ENCODE measurements around the gene KLHL29. TPM values are rescaled to one million over a fixed set of nuclear protein-coding genes. Genes with fewer than 3 reads are reported as not detected.

Gene KLHL29
- total RNA-seq, 1 experiment from 2014 or later, result 3.8 TPM

GRCh38 chr2:23504591-23504990 lies 119.6 kb downstream of the KLHL29 start:
- no peak overlapping the region for H3K4me2 ChIP-seq (ENCODE audit: low read depth, low read length, poor library complexity, severe bottlenecking)
- no peaks in the 10 kb centered on the region for H3K79me2 ChIP-seq (ENCODE audit: low read length)
- H4K20me1 ChIP-seq (ENCODE audit: insufficient read depth, low read depth, low read length), result peaks cover 4% of the 10 kb centered on the region; the same call in 1 of the 2 replicates
- H3K27ac ChIP-seq (ENCODE audit: low read length), result no peak overlapping the region
- H3K4me3 ChIP-seq (ENCODE audit: low read length), result no peak overlapping the region
- no peaks in the 10 kb centered on the region for H3K4me1 ChIP-seq (ENCODE audit: low read length)
- no peak overlapping the region for H3K9ac ChIP-seq (ENCODE audit: low read length)
- no peaks in the 10 kb centered on the region for H3K36me3 ChIP-seq (ENCODE audit: insufficient read depth, low read length)
- H2AFZ ChIP-seq (ENCODE audit: low read length), result no peak overlapping the region
- H3K9me2 ChIP-seq (replicated peaks; ENCODE audit: insufficient read depth, low read length), result no peaks in the 10 kb centered on the region
- no peaks in the 10 kb centered on the region for H3K27me3 ChIP-seq (ENCODE audit: low read length)
- no peak for DNase-seq
- H3K9me3 ChIP-seq (ENCODE audit: low read length), result no peaks in the 10 kb centered on the region

GRCh38 chr2:23505218-23505983 lies 120.4 kb downstream of the KLHL29 start:
- H3K4me2 ChIP-seq (ENCODE audit: low read depth, low read length, poor library complexity, severe bottlenecking), result no peak overlapping the region

GRCh38 chr2:23505984-23506380 lies 121.0 kb downstream of the KLHL29 start:
- H3K36me3 ChIP-seq (ENCODE audit: insufficient read depth, low read length), result no peaks in the 10 kb centered on the region
- DNase-seq, result no peak
- no peaks in the 10 kb centered on the region for H3K9me2 ChIP-seq (replicated peaks; ENCODE audit: insufficient read depth, low read length)
- H4K20me1 ChIP-seq (ENCODE audit: insufficient read depth, low read depth, low read length), result no peaks in the 10 kb centered on the region; the same call in 1 of the 2 replicates
- H3K79me2 ChIP-seq (ENCODE audit: low read length), result no peaks in the 10 kb centered on the region
- no peaks in the 10 kb centered on the region for H3K9me3 ChIP-seq (ENCODE audit: low read length)
- H3K27me3 ChIP-seq (ENCODE audit: low read length), result no peaks in the 10 kb centered on the region
- H3K9ac ChIP-seq (ENCODE audit: low read length), result no peak overlapping the region
- H3K27ac ChIP-seq (ENCODE audit: low read length), result no peak overlapping the region
- H3K4me2 ChIP-seq (ENCODE audit: low read depth, low read length, poor library complexity, severe bottlenecking), result no peak overlapping the region
- H3K4me3 ChIP-seq (ENCODE audit: low read length), result no peak overlapping the region
- no peak overlapping the region for H2AFZ ChIP-seq (ENCODE audit: low read length)
- H3K4me1 ChIP-seq (ENCODE audit: low read length), result no peaks in the 10 kb centered on the region

More at GRCh38 chr2:23505218-23505983, 120.4 kb downstream of the KLHL29 start:
- Histone ChIP-seq H4K20me1 (ENCODE audit: insufficient read depth, low read depth, low read length) (no peaks in the 10 kb centered on the region; the same call in 1 of the 2 replicates), H3K9me2 (replicated peaks; ENCODE audit: insufficient read depth, low read length) (no peaks in the 10 kb centered on the region), H3K27ac (ENCODE audit: low read length) (no peak overlapping the region), H3K79me2 (ENCODE audit: low read length) (no peaks in the 10 kb centered on the region), H3K4me1 (ENCODE audit: low read length) (no peaks in the 10 kb centered on the region), H3K4me3 (ENCODE audit: low read length) (no peak overlapping the region), H3K27me3 (ENCODE audit: low read length) (no peaks in the 10 kb centered on the region), H3K9me3 (ENCODE audit: low read length) (no peaks in the 10 kb centered on the region), H3K36me3 (ENCODE audit: insufficient read depth, low read length) (no peaks in the 10 kb centered on the region), H3K9ac (ENCODE audit: low read length) (no peak overlapping the region), H2AFZ (ENCODE audit: low read length) (no peak overlapping the region)
- peak; percentile 57 for DNase-seq

- H3K4me1 ChIP-seq (ENCODE audit: low read length), result no peaks in the 10 kb centered on the region
- no peak overlapping the region for H3K4me3 ChIP-seq (ENCODE audit: low read length)
- H3K9me3 ChIP-seq (ENCODE audit: low read length), result no peaks in the 10 kb centered on the region
- no peak for DNase-seq
- no peak overlapping the region for H3K9ac ChIP-seq (ENCODE audit: low read length)
- no peaks in the 10 kb centered on the region for H3K79me2 ChIP-seq (ENCODE audit: low read length)
- no peaks in the 10 kb centered on the region for H3K36me3 ChIP-seq (ENCODE audit: insufficient read depth, low read length)
- no peaks in the 10 kb centered on the region; the same call in 1 of the 2 replicates for H4K20me1 ChIP-seq (ENCODE audit: insufficient read depth, low read depth, low read length)
- no peak overlapping the region for H2AFZ ChIP-seq (ENCODE audit: low read length)
- H3K27me3 ChIP-seq (ENCODE audit: low read length), result no peaks in the 10 kb centered on the region
- H3K27ac ChIP-seq (ENCODE audit: low read length), result no peak overlapping the region
- H3K9me2 ChIP-seq (replicated peaks; ENCODE audit: insufficient read depth, low read length), result no peaks in the 10 kb centered on the region
- no peak overlapping the region for H3K4me2 ChIP-seq (ENCODE audit: low read depth, low read length, poor library complexity, severe bottlenecking)
These were observed 121.7 kb downstream of the KLHL29 start for GRCh38 chr2:23506531-23507266.

GRCh38 chr2:23507267-23508065 lies 122.5 kb downstream of the KLHL29 start:
- no peak overlapping the region for H3K27ac ChIP-seq (ENCODE audit: low read length)
- no peaks in the 10 kb centered on the region; the same call in 1 of the 2 replicates for H4K20me1 ChIP-seq (ENCODE audit: insufficient read depth, low read depth, low read length)
- H3K9me2 ChIP-seq (replicated peaks; ENCODE audit: insufficient read depth, low read length), result no peaks in the 10 kb centered on the region
- H3K4me3 ChIP-seq (ENCODE audit: low read length), result no peak overlapping the region
- no peaks in the 10 kb centered on the region for H3K4me1 ChIP-seq (ENCODE audit: low read length)
- H3K9ac ChIP-seq (ENCODE audit: low read length), result no peak overlapping the region
- no peaks in the 10 kb centered on the region for H3K79me2 ChIP-seq (ENCODE audit: low read length)
- no peaks in the 10 kb centered on the region for H3K27me3 ChIP-seq (ENCODE audit: low read length)
- DNase-seq, result no peak
- no peaks in the 10 kb centered on the region for H3K36me3 ChIP-seq (ENCODE audit: insufficient read depth, low read length)
- H3K4me2 ChIP-seq (ENCODE audit: low read depth, low read length, poor library complexity, severe bottlenecking), result no peak overlapping the region
- no peak overlapping the region for H2AFZ ChIP-seq (ENCODE audit: low read length)
- no peaks in the 10 kb centered on the region for H3K9me3 ChIP-seq (ENCODE audit: low read length)

- no peaks in the 10 kb centered on the region for H3K9me2 ChIP-seq (replicated peaks; ENCODE audit: insufficient read depth, low read length)
- H3K27me3 ChIP-seq (ENCODE audit: low read length), result no peaks in the 10 kb centered on the region
- H3K9ac ChIP-seq (ENCODE audit: low read length), result no peak overlapping the region
- H2AFZ ChIP-seq (ENCODE audit: low read length), result no peak overlapping the region
- peaks cover 2% of the 10 kb centered on the region; the same call in 1 of the 2 replicates for H4K20me1 ChIP-seq (ENCODE audit: insufficient read depth, low read depth, low read length)
- H3K36me3 ChIP-seq (ENCODE audit: insufficient read depth, low read length), result no peaks in the 10 kb centered on the region
- no peak overlapping the region for H3K4me2 ChIP-seq (ENCODE audit: low read depth, low read length, poor library complexity, severe bottlenecking)
- no peak for DNase-seq
- no peaks in the 10 kb centered on the region for H3K79me2 ChIP-seq (ENCODE audit: low read length)
- H3K9me3 ChIP-seq (ENCODE audit: low read length), result no peaks in the 10 kb centered on the region
- H3K27ac ChIP-seq (ENCODE audit: low read length), result no peak overlapping the region
- H3K4me3 ChIP-seq (ENCODE audit: low read length), result no peak overlapping the region
- no peaks in the 10 kb centered on the region for H3K4me1 ChIP-seq (ENCODE audit: low read length)
These were observed 123.0 kb downstream of the KLHL29 start for GRCh38 chr2:23508066-23508390.

GRCh38 chr2:23509103-23509502 lies 124.1 kb downstream of the KLHL29 start:
- peaks cover 4% of the 10 kb centered on the region; the same call in 1 of the 2 replicates for H4K20me1 ChIP-seq (ENCODE audit: insufficient read depth, low read depth, low read length)
- H3K4me2 ChIP-seq (ENCODE audit: low read depth, low read length, poor library complexity, severe bottlenecking), result no peak overlapping the region
- H3K79me2 ChIP-seq (ENCODE audit: low read length), result no peaks in the 10 kb centered on the region
- no peaks in the 10 kb centered on the region for H3K36me3 ChIP-seq (ENCODE audit: insufficient read depth, low read length)
- no peaks in the 10 kb centered on the region for H3K4me1 ChIP-seq (ENCODE audit: low read length)
- H3K4me3 ChIP-seq (ENCODE audit: low read length), result no peak overlapping the region
- no peak for DNase-seq
- H3K9me3 ChIP-seq (ENCODE audit: low read length), result no peaks in the 10 kb centered on the region
- H3K9me2 ChIP-seq (replicated peaks; ENCODE audit: insufficient read depth, low read length), result no peaks in the 10 kb centered on the region
- no peak overlapping the region for H2AFZ ChIP-seq (ENCODE audit: low read length)
- H3K27me3 ChIP-seq (ENCODE audit: low read length), result no peaks in the 10 kb centered on the region
- H3K9ac ChIP-seq (ENCODE audit: low read length), result no peak overlapping the region
- no peak overlapping the region for H3K27ac ChIP-seq (ENCODE audit: low read length)
